Measurements from ENCODE around the gene SLC9A2. TPM values are rescaled to one million over a fixed set of nuclear protein-coding genes. Genes with fewer than 3 reads are reported as not detected.

Gene SLC9A2
- total and polyA plus RNA-seq, 2 of the 13 experiments (the other 11 are each of a cell fraction or from before 2014, with no cell fraction given): 0.02 TPM; not detected in 1

- no peaks in the 10 kb centered on the region for H3K27me3 ChIP-seq (ENCODE audit: control insufficient read depth in 1 of 2, insufficient read depth in 2 of 2, low read length in 2 of 2)
- H3K4me3 ChIP-seq (replicated peaks in 1 of 3; ENCODE audit: insufficient read depth in 1 of 3, low read depth in 2 of 3, low read length in 3 of 3): no peak overlapping the region
- peak overlapping the region; percentile 70 for H3K27ac ChIP-seq (ENCODE audit: extremely low read length, insufficient read depth, low read length)
- H3K9me3 ChIP-seq (ENCODE audit: low read length): no peaks in the 10 kb centered on the region
- peaks cover 3% of the 10 kb centered on the region for H3K79me2 ChIP-seq (ENCODE audit: insufficient read depth, low read length)
- H3K36me3 ChIP-seq (replicated peaks in 1 of 2; ENCODE audit: control insufficient read depth in 1 of 2, insufficient read depth in 2 of 2, low read length in 2 of 2): peaks cover 30 to 52% of the 10 kb centered on the region in 2 experiments
- no peak overlapping the region for H3K4me2 ChIP-seq (ENCODE audit: low read depth, low read length)
- DNase-seq (ENCODE audit: low spot score) (no peak), FAIRE-seq (peak; percentile 21), ATAC-seq (no peak)
- 86% methylated on average over 15 of the region's 15 CpGs for WGBS (ENCODE audit: low lambda C conversion rate)
- CTCF ChIA-PET (ENCODE audit: low intra/inter-chr PET ratio, low total read pairs): no interaction called here
- POLR2A ChIA-PET: interaction anchor here (1.8 kb wide), 1 partner anchor 10 kb away, joined by 7 read pairs; a partner anchor contains a TSS
- BruUV-seq (replicated peaks): no TSS peak
- H3K4me1 ChIP-seq (ENCODE audit: insufficient read depth, low read length): peaks cover 66% of the 10 kb centered on the region
- in situ Hi-C loops (cut with HindIII; ENCODE audit: extremely low pct_ligation_motif_present, low pct_unique_long_range_greater_than_20kb): no loop called here
- intact Hi-C loops (cut with micrococcal nuclease; ENCODE audit: unreplicated experiment): no loop called here
- no peak overlapping the region for H3K9ac ChIP-seq (ENCODE audit: insufficient read depth, low read depth, low read length)
- no peak overlapping the region for H2AFZ ChIP-seq (ENCODE audit: low read length)
- H4K20me1 ChIP-seq (ENCODE audit: insufficient read depth, low read length): no peaks in the 10 kb centered on the region
- TF ChIP-seq ZNF513 (CRISPR knock-in tag; conservative IDR thresholded peaks at IDR 0.05): no peak
- TF ChIP-seq ZNF280B (CRISPR knock-in tag; IDR thresholded peaks at IDR 0.05; ENCODE audit: borderline replicate concordance): no peak
- no peak for TF ChIP-seq CCAR2 (optimal IDR thresholded peaks at IDR 0.05; ENCODE audit: low read depth, low read length)
- no peak for TF ChIP-seq GATA4 (IDR thresholded peaks at IDR 0.05; ENCODE audit: borderline replicate concordance, low read depth)
- no peak for TF ChIP-seq NBN (conservative IDR thresholded peaks at IDR 0.05)
- no peak for TF ChIP-seq ZNF646 (CRISPR knock-in tag; IDR thresholded peaks at IDR 0.05)
- TF ChIP-seq ZNF143 (CRISPR knock-in tag; IDR thresholded peaks at IDR 0.05): no peak
- TF ChIP-seq ZFP1 (CRISPR knock-in tag; IDR thresholded peaks at IDR 0.05): no peak
- TF ChIP-seq CCDC6 (CRISPR knock-in tag; IDR thresholded peaks at IDR 0.05): no peak
- no peak for TF ChIP-seq FOXP4 (CRISPR knock-in tag; IDR thresholded peaks at IDR 0.05)
- no peak for TF ChIP-seq SRSF1 (optimal IDR thresholded peaks at IDR 0.05; ENCODE audit: low read depth, low read length)
- no peak for TF ChIP-seq TOE1 (CRISPR knock-in tag; IDR thresholded peaks at IDR 0.05)
These were observed 107.1 kb downstream of the SLC9A2 start for GRCh38 chr2:102726128-102727087.

All from HepG2 (cell line).